Type B pancreatic cell (in vitro differentiated cells): ENCODE results near the gene AJAP1. TPM values are rescaled to one million over a fixed set of nuclear protein-coding genes. Genes with fewer than 3 reads are reported as not detected.

Experiments used
- DNase-seq: peaks from one replicate; pipeline ENCODE4 v3.0.0; 2021; ENCODE audit warnings: mixed read lengths; ENCODE audit not compliant: unreplicated experiment; ENCODE audit errors: extremely low spot score
- H3K27ac Mint-ChIP-seq: 2 replicates; pipeline ENCODE4 v1.8.0; 2021; ENCODE audit warnings: mild to moderate bottlenecking, mixed read lengths
- H3K27me3 Mint-ChIP-seq: 2 replicates; pipeline ENCODE4 v1.8.0; 2021; ENCODE audit warnings: mixed read lengths
- H3K36me3 Mint-ChIP-seq: 2 replicates; pipeline ENCODE4 v1.8.0; 2021; ENCODE audit warnings: mixed read lengths
- H3K4me1 Mint-ChIP-seq: one replicate; pipeline ENCODE4 v1.8.0; 2021; ENCODE audit warnings: mixed read lengths; ENCODE audit not compliant: unreplicated experiment
- H3K4me3 Mint-ChIP-seq: 2 replicates; pipeline ENCODE4 v1.8.0; 2021; ENCODE audit warnings: mild to moderate bottlenecking, mixed read lengths
- H3K9me3 Mint-ChIP-seq: 2 replicates; pipeline ENCODE4 v1.8.0; 2021; ENCODE audit warnings: mixed read lengths
- CTCF ChIP-seq: fragments of 200-600 bp; sonication (generic); conservative IDR thresholded peaks from 2 replicates; pipeline ENCODE4 v1.5.0; 2021; ENCODE audit warnings: antibody characterized with exemption, mild to moderate bottlenecking
- total RNA-seq: library from RNA; stranded (reverse); gene quantifications from 2 replicates; pipeline ENCODE4 v1.2.1, GENCODE V29; 2021; ENCODE audit warnings: low replicate concordance

Gene AJAP1
- total RNA-seq, 1 donor from 2014 or later = 9.5 TPM

DNA sequence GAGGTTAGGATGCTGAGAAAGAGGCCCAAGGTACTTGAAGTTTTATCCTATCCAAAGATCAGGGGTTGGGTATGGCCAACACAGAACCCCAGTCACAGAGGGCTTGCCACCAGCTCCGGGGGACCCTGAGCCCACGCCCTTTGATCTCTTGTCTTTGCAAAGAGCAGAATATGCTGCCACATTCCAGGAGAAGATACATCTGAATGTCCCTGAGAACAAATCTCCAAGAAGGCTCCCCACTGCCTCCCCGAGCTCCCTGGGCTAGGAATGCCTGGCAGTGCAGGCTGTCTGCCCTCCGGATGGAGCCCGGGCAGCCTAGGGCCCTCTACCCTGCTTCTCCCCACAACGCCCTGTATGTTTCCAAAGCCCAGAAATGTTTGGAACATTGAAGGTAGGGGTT lies 49.2 kb downstream of the AJAP1 start:
- Mint-ChIP-seq H3K4me3 (no peak overlapping the region), H3K4me1 (peaks cover 5% of the 10 kb centered on the region), H3K9me3 (no peaks in the 10 kb centered on the region), H3K27me3 (peaks cover 10% of the 10 kb centered on the region), H3K36me3 (peaks cover 4% of the 10 kb centered on the region), H3K27ac (no peak overlapping the region)
- TF ChIP-seq CTCF = no peak
- no peak for DNase-seq

GRCh38 chr1:4708840-4709507 lies 54.6 kb downstream of the AJAP1 start:
- no peak overlapping the region for H3K27ac Mint-ChIP-seq
- H3K27me3 Mint-ChIP-seq = peaks cover 27% of the 10 kb centered on the region
- H3K9me3 Mint-ChIP-seq = no peaks in the 10 kb centered on the region
- no peak overlapping the region for H3K4me3 Mint-ChIP-seq
- H3K36me3 Mint-ChIP-seq = peaks cover 4% of the 10 kb centered on the region
- TF ChIP-seq CTCF = no peak
- no peak for DNase-seq
- peaks cover 21% of the 10 kb centered on the region for H3K4me1 Mint-ChIP-seq

DNA sequence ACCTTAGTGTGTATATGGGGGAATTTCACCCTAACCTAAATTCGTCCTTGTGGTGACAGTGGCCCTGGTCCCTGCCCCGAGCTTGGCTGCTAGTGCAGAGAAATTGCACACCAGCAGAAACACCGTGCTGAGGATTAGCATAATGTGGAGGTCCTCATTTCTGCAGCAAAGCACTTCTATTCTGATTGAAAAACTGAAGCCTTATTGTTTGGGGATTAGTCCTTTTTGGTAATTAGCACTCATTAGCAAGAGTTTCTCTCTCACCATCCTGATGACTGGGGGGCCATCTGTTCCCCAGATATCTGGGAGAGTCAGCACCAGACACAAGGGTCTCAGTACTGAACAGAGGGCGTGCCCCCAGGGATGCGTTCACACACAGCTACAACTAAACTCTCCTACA lies 55.2 kb downstream of the AJAP1 start:
- Mint-ChIP-seq H3K9me3 (no peaks in the 10 kb centered on the region), H3K4me1 (peaks cover 21% of the 10 kb centered on the region), H3K4me3 (no peak overlapping the region), H3K27me3 (peaks cover 31% of the 10 kb centered on the region), H3K27ac (peak overlapping the region; percentile 3), H3K36me3 (peaks cover 9% of the 10 kb centered on the region)
- DNase-seq = no peak
- TF ChIP-seq CTCF = no peak

GRCh38 chr1:4710592-4711415 lies 56.4 kb downstream of the AJAP1 start:
- H3K36me3 Mint-ChIP-seq = peaks cover 9% of the 10 kb centered on the region
- H3K27me3 Mint-ChIP-seq = peaks cover 31% of the 10 kb centered on the region
- TF ChIP-seq CTCF = no peak
- H3K4me3 Mint-ChIP-seq = peak overlapping the region; percentile 63
- no peak for DNase-seq
- no peak overlapping the region for H3K27ac Mint-ChIP-seq
- H3K4me1 Mint-ChIP-seq = peaks cover 21% of the 10 kb centered on the region
- H3K9me3 Mint-ChIP-seq = no peaks in the 10 kb centered on the region

DNA sequence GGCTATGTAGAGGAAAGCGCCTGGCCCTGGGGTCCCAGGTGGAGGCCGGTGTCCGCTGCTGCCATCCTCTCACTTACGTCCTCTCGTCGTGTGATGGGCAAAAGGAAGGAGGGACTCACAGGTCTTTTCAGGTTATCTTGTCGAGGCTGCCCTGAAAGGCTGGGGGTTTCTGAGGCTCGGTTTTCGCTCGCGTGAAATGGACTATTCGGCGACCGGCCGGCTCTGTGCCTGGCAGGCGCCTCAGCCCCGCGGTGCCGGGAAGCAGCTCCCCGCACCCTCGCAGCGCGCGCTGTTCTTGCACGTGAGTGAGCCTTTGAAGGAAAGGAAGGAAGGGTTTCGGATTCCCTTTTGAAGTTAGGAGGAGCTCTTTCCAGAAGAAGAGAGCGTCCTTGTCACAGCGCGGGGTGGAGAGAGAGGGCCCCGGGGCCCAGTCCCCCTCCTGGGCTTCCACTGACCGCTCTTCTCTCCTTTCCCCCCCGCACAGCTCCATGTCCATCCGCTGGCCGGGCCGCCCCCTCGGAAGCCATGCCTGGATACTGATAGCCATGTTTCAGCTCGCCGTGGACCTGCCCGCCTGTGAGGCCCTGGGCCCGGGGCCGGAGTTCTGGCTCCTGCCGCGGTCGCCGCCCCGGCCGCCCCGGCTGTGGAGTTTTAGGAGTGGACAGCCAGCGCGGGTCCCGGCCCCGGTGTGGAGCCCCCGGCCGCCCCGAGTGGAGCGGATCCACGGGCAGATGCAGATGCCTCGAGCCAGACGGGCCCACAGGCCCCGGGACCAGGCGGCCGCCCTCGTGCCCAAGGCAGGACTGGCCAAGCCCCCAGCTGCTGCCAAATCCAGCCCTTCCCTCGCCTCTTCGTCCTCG lies 57.2 kb downstream of the AJAP1 start:
- no peak for DNase-seq
- H3K9me3 Mint-ChIP-seq = peaks cover 5% of the 10 kb centered on the region
- H3K27me3 Mint-ChIP-seq = peaks cover 31% of the 10 kb centered on the region
- no peak for TF ChIP-seq CTCF
- peak overlapping the region; percentile 63 for H3K4me3 Mint-ChIP-seq
- H3K4me1 Mint-ChIP-seq = peaks cover 21% of the 10 kb centered on the region
- H3K36me3 Mint-ChIP-seq = peaks cover 15% of the 10 kb centered on the region
- H3K27ac Mint-ChIP-seq = no peak overlapping the region
